Pancreas (tissue), 10 donors: ENCODE results near the gene CDK4. TPM values are rescaled to one million over a fixed set of nuclear protein-coding genes. Genes with fewer than 3 reads are reported as not detected.

Experiments
- ATAC-seq, 4 donors: fragments of 200-7000 bp; cut with Tn5 transposase; one replicate each; pipeline versions ENCODE4 v1.8.0 to v1.9.1; 2020; ENCODE audit warnings: mild to moderate bottlenecking in 4 of 4, moderate library complexity in 4 of 4
- DNase-seq, 6 donors: peaks; one replicate each; pipeline ENCODE4 v3.0.0-alpha.2; 2020
- FAIRE-seq: peaks from 2 replicates; lab custom pipeline; 2012; peaks lifted over from hg19 to GRCh38; lab: Jason Lieb, UNC
- H3K27ac ChIP-seq, 4 donors: fragments of 200-600 bp; sonication (generic); 1 replicate in 3 of 4; 2 replicates in 1 of 4; pipeline versions ENCODE4 v1.5.0 to v1.8.0; 2020
- H3K27me3 ChIP-seq, 4 donors: fragments of 200-600 bp; one replicate each; pipeline ENCODE4 v1.8.0; 2021
- H3K36me3 ChIP-seq, 3 donors: fragments of 200-600 bp; sonication (generic) in 1 of 3; one replicate each; pipeline versions ENCODE4 v1.5.0 to v1.8.0; 2020 to 2021
- H3K4me1 ChIP-seq, 3 donors: fragments of 200-600 bp; one replicate each; pipeline ENCODE4 v1.8.0; 2021
- H3K4me3 ChIP-seq, 4 donors: fragments of 200-600 bp; sonication (generic) in 2 of 4; one replicate each; pipeline versions ENCODE4 v1.5.0 to v1.8.0; 2020 to 2021
- H3K9me3 ChIP-seq, 4 donors: fragments of 200-600 bp; one replicate each; pipeline ENCODE4 v1.8.0; 2021
- WGBS, 2 donors: extraction: QIAGEN DNeasy Blood & Tissue Kit; methylation state at CpG; one replicate each; pipeline ENCODE4 v1.1.7; 2013; 5-methylcytosine and 5-hydroxymethylcytosine counted together
- intact Hi-C, 3 donors: fragments of 100-400 bp; cut with DNase I; formaldehyde crosslinking; loops; one replicate each; pipeline versions ENCODE4 v1.11.1 to v1.14.2; 2022
- polyA plus RNA-seq, 2 donors: library from polyadenylated mRNA; stranded (reverse); fragments of 200-250 nt; gene quantifications; one replicate each; pipeline ENCODE4 v1.2.3, GENCODE V29; 2013
- total RNA-seq, 6 donors: library from RNA; stranded (reverse); fragmentation: NEBNext Ultra II Directional in 4 of 6; extraction: Animal tissue kit (Norgen Biotek cat#: 25700) in 4 of 6; gene quantifications; one replicate each; pipeline versions ENCODE4 v1.2.1 to v1.2.4, GENCODE V29; 2021 to 2023
- TF ChIP-seq, protein P1 (sequence below), 4 donors: fragments of 200-600 bp; sonication (generic) in 3 of 4; IDR thresholded peaks; one replicate each; pipeline versions ENCODE4 v1.5.0 to v1.8.0; 2021; ENCODE audit warnings: antibody characterized with exemption in 4 of 4
- donor health status: healthy with polysubstance abuse.
- donor health status: DM: no; HTN: no; CAD: no; lungs with moderate emphysema.
- donor health status: DM: no; HTN: no; CAD: no.
- donor health status: control.
- donor health status: control.
- donor health status: Bipolar disorder and iron deficiency.
- donor health status: DM: yes; HTN: yes; CAD: no.
- donor health status: DM: no; HTN: no; CAD: no.
- donor health status: DM: no; HTN: no; CAD: no.
- donor health status: DM: yes; HTN: yes; CAD: no.

Gene CDK4
- total and polyA plus RNA-seq, 8 donors = 26.7 to 48.5 (median 40.3) TPM

DNA sequence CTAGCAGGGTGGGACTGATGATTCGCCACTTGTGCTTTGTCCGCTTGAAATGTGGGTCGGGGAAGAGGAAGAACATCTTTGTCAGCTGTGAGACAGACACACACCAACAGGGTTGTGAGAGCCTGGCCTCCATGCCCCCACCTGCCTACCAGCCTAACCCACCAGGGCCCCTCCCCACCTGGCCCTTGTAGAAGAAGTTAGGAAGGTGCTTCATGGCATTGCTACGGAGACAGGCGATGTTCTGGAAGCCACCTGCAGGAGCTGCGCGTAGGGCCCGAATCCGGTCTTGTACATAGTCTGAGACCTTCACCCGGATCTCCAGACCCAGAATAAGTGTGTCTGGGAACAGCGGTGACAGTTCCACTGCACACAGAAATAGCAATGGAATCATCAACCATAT lies 17.5 kb upstream of the CDK4 start:
- Histone ChIP-seq H3K27me3 (no peaks in the 10 kb centered on the region), H3K27ac (no peak overlapping the region), H3K9me3 (no peaks in the 10 kb centered on the region), H3K36me3 (no peaks in the 10 kb centered on the region), H3K4me3 (no peak overlapping the region), H3K4me1 (peaks cover 13 to 20% (median 15%) of the 10 kb centered on the region in 3 donors)
- TF ChIP-seq, protein P1, sequence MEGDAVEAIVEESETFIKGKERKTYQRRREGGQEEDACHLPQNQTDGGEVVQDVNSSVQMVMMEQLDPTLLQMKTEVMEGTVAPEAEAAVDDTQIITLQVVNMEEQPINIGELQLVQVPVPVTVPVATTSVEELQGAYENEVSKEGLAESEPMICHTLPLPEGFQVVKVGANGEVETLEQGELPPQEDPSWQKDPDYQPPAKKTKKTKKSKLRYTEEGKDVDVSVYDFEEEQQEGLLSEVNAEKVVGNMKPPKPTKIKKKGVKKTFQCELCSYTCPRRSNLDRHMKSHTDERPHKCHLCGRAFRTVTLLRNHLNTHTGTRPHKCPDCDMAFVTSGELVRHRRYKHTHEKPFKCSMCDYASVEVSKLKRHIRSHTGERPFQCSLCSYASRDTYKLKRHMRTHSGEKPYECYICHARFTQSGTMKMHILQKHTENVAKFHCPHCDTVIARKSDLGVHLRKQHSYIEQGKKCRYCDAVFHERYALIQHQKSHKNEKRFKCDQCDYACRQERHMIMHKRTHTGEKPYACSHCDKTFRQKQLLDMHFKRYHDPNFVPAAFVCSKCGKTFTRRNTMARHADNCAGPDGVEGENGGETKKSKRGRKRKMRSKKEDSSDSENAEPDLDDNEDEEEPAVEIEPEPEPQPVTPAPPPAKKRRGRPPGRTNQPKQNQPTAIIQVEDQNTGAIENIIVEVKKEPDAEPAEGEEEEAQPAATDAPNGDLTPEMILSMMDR (IDR thresholded peaks at IDR 0.05) = no peak
- DNase-seq (no peak), ATAC-seq (no peak), FAIRE-seq (no peak)
- 91 to 94% methylated on average over 11 of the region's 11 CpGs for WGBS, 2 donors
- intact Hi-C loops = no loop called here

DNA sequence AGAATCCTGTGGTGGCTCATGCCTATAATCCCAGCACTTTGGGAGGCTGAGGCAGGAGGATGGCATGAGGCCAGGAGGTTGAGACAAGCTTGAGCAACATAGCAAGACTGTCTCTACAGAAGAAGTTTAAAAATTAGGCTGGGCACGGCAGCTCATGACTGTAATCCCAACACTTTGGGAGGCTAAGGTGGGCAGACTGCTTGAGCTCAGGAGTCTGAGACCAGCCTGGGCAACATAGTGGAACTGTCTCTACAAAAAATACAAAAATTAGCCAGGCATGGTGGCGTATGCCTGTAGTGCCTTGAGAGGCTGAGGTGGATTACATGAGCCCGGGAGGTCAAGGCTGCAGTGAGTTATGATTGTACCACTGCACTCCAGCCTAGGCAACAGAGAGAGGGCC lies 15.8 kb upstream of the CDK4 start:
- peaks cover 8 to 14% (median 13%) of the 10 kb centered on the region in 3 donors for H3K4me1 ChIP-seq
- DNase-seq (no peak), FAIRE-seq (no peak), ATAC-seq (no peak)
- H3K9me3 ChIP-seq = no peaks in the 10 kb centered on the region
- intact Hi-C loops = no loop called here
- no peaks in the 10 kb centered on the region for H3K27me3 ChIP-seq
- H3K27ac ChIP-seq = no peak overlapping the region
- TF ChIP-seq, protein P1 (IDR thresholded peaks at IDR 0.05) = no peak
- no peak overlapping the region for H3K4me3 ChIP-seq
- no peaks in the 10 kb centered on the region for H3K36me3 ChIP-seq
- WGBS, 2 donors = 87 to 93% methylated on average over 3 of the region's 3 CpGs

DNA sequence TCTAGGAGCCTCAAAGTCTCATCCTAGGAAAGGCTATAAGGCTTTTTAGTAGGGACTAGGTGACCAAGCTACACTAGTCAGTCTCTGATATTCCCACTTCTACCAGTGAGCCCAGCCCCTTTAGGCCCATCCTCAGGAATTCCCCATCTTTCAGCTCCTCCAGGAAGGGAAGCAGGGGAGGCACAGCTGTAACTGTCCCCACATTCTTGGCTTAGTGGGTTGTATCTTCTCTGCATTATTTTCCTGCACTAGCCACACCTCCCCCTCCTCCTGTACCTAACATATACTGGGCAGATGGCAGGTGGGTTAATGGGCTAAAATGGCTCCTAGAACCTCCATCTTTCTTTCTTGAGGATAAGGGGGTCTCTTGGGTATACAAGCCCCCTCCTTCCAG lies 15.2 kb upstream of the CDK4 start:
- DNase-seq = no peak
- intact Hi-C loops = no loop called here
- Histone ChIP-seq H3K4me1 (peaks cover 8 to 14% (median 13%) of the 10 kb centered on the region in 3 donors), H3K36me3 (no peaks in the 10 kb centered on the region), H3K9me3 (no peaks in the 10 kb centered on the region), H3K27me3 (no peaks in the 10 kb centered on the region), H3K27ac (no peak overlapping the region), H3K4me3 (no peak overlapping the region)
- FAIRE-seq = no peak
- ATAC-seq = no peak
- TF ChIP-seq, protein P1 (IDR thresholded peaks at IDR 0.05) = no peak

DNA sequence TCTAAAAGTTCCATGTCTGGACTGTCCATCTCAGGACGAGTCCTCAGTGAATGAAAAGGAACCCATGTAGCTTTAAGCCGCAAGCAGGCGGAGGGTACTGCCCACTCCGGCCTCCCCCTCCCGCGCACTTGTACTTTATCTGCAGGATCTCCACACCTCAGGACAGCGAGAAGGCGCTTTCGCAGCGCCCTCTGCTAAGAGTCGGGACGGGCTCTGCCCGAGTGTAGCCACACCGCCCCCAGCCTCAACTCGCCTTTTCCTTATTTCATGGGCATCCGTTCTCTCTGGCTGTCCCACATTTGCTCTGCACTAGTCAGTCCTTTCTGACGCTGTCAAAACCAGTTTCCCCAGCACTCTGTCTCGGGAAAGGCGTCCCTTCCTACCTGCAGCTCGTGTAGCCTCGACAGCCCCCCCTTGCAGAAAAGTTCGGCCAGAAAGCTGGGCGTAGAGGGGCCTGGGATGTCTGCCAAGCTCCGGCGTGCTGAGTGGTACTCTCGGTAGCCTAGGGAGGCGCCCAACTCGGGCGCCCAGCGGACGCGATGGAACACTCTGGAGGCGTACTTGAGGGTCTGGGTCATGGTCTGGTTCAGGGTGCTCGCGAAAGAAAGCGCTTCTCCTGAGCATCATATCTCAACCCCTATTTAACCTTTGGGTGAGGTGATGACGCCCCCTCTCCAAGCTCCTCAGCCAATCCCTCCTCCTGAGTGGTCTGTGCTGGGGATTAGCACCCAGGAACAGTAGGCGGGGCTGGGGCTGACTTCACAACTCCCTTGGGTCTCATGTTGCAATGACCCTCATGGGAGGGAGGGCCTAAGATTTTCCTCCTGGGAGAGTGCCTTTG lies 14.6 kb upstream of the CDK4 start, which contains the start of gene CYP27B1:
CYP27B1 (minus strand) TSS at position 615 of the 841 bp plus-strand sequence; CDS start at position 578, 37 bp downstream.
- ATAC-seq (peak; percentile 5 to 23 (median 20)), FAIRE-seq (no peak), DNase-seq (peak in 3 of 6 donors; percentile 23 to 58 (median 48))
- Histone ChIP-seq H3K36me3 (no peaks in the 10 kb centered on the region), H3K4me1 (peaks cover 8 to 14% (median 13%) of the 10 kb centered on the region in 3 donors), H3K27me3 (no peaks in the 10 kb centered on the region), H3K9me3 (no peaks in the 10 kb centered on the region), H3K4me3 (peak within 1 kb of the TSS; percentile 23 to 56 (median 38)), H3K27ac (no peak within 1 kb of the TSS)
- TF ChIP-seq, protein P1 (IDR thresholded peaks at IDR 0.05) = no peak
- WGBS, 2 donors = 4% methylated on average over 38 of the region's 38 CpGs
- intact Hi-C loops = no loop called here
